Measurements from ENCODE around the gene MMADHC. TPM values are rescaled to one million over a fixed set of nuclear protein-coding genes. Genes with fewer than 3 reads are reported as not detected.

Gene MMADHC
- total RNA-seq, 1 experiment from 2014 or later: 246 TPM

- H3K9me3 ChIP-seq (replicated peaks): peaks cover 4% of the 10 kb centered on the region; the same call in 1 of the 2 replicates
- H3K27me3 ChIP-seq (replicated peaks): no peaks in the 10 kb centered on the region
- H3K36me3 ChIP-seq: no peaks in the 10 kb centered on the region
- no peak overlapping the region for H3K4me3 ChIP-seq
- no peaks in the 10 kb centered on the region for H3K4me1 ChIP-seq (replicated peaks)
- no peak overlapping the region for H3K27ac ChIP-seq
- DNase-seq (ENCODE audit: low read depth in 1 of 2, low spot score in 2 of 2): no peak
Observed at GRCh38 chr2:149526689-149527088, 60.9 kb downstream of the MMADHC start.

GRCh38 chr2:149525323-149525722, 62.3 kb downstream of the MMADHC start:
- no peak overlapping the region for H3K4me3 ChIP-seq
- H3K27me3 ChIP-seq (replicated peaks): no peaks in the 10 kb centered on the region
- H3K36me3 ChIP-seq: no peaks in the 10 kb centered on the region
- no peak overlapping the region for H3K27ac ChIP-seq
- H3K4me1 ChIP-seq (replicated peaks): no peaks in the 10 kb centered on the region
- no peak for DNase-seq (ENCODE audit: low read depth in 1 of 2, low spot score in 2 of 2)
- H3K9me3 ChIP-seq (replicated peaks): peaks cover 4% of the 10 kb centered on the region; the same call in 1 of the 2 replicates
